Spinal cord (tissue), 10 donors: ENCODE results near the gene ST14. TPM values are rescaled to one million over a fixed set of nuclear protein-coding genes. Genes with fewer than 3 reads are reported as not detected.

Experiments
- DNase-seq, 6 donors: peaks; one replicate each; pipeline versions ENCODE4 v3.0.0 to v3.0.0-alpha.2; 2013 to 2015; ENCODE audit warnings: low spot score in 6 of 6, low read depth in 4 of 6
- H3K27ac ChIP-seq: one replicate; pipeline ENCODE4 v1.5.1; 2013; ENCODE audit warnings: low read depth, low read length, control low read depth
- H3K27me3 ChIP-seq: one replicate; pipeline ENCODE4 v1.6.1; 2013; ENCODE audit warnings: low read length; ENCODE audit not compliant: control insufficient read depth, insufficient read depth
- H3K36me3 ChIP-seq: one replicate; pipeline ENCODE4 v1.6.1; 2013; ENCODE audit warnings: low read length; ENCODE audit not compliant: control insufficient read depth, insufficient read depth
- H3K4me1 ChIP-seq: one replicate; pipeline ENCODE4 v1.6.1; 2013; ENCODE audit warnings: low read length; ENCODE audit not compliant: control insufficient read depth, insufficient read depth
- H3K4me3 ChIP-seq: one replicate; pipeline ENCODE4 v1.5.1; 2013; ENCODE audit warnings: low read depth, low read length, control low read depth
- H3K9me3 ChIP-seq: one replicate; pipeline ENCODE4 v1.6.1; 2013; ENCODE audit warnings: low read length; ENCODE audit not compliant: control insufficient read depth, insufficient read depth
- WGBS: methylation state at CpG from one replicate; pipeline ENCODE4 v1.1.5; 2013; ENCODE audit warnings: missing lambda C conversion rate; ENCODE audit not compliant: insufficient coverage; 5-methylcytosine and 5-hydroxymethylcytosine counted together
- polyA plus RNA-seq, 2 donors: library from polyadenylated mRNA; unstranded; fragments of 120-200 nt; gene quantifications; one replicate each; pipeline ENCODE4 v1.2.1, GENCODE V29; 2013; ENCODE audit not compliant: insufficient read length in 2 of 2
- total RNA-seq, 2 donors: library from RNA; depleted of rRNA in 1 of 2; stranded (reverse); fragments of 120-200 nt in 1 of 2; fragments of >200 nt in 1 of 2; gene quantifications; one replicate each; pipeline versions ENCODE4 v1.2.3 to v1.2.4, GENCODE V29; 2013 to 2014
- donor health status: healthy.

The ST14 gene
- total and polyA plus RNA-seq, 4 donors: 0.89 to 2.8 (median 1.3) TPM

- no peaks in the 10 kb centered on the region for H3K9me3 ChIP-seq
- no peak overlapping the region for H3K27ac ChIP-seq
- WGBS: 91% methylated on average over 21 of the region's 25 CpGs
- H3K4me3 ChIP-seq: no peak overlapping the region
- no peaks in the 10 kb centered on the region for H3K27me3 ChIP-seq
- no peaks in the 10 kb centered on the region for H3K4me1 ChIP-seq
- no peaks in the 10 kb centered on the region for H3K36me3 ChIP-seq
- no peak for DNase-seq
These were observed 43.5 kb downstream of the ST14 start for GRCh38 chr11:130202818-130203689.

GRCh38 chr11:130203766-130204702 lies 44.5 kb downstream of the ST14 start:
- H3K4me3 ChIP-seq: no peak overlapping the region
- H3K9me3 ChIP-seq: no peaks in the 10 kb centered on the region
- no peaks in the 10 kb centered on the region for H3K27me3 ChIP-seq
- H3K4me1 ChIP-seq: peaks cover 3% of the 10 kb centered on the region
- H3K27ac ChIP-seq: no peak overlapping the region
- 96% methylated on average over 22 of the region's 27 CpGs for WGBS
- DNase-seq: no peak
- H3K36me3 ChIP-seq: peaks cover 4% of the 10 kb centered on the region

DNA sequence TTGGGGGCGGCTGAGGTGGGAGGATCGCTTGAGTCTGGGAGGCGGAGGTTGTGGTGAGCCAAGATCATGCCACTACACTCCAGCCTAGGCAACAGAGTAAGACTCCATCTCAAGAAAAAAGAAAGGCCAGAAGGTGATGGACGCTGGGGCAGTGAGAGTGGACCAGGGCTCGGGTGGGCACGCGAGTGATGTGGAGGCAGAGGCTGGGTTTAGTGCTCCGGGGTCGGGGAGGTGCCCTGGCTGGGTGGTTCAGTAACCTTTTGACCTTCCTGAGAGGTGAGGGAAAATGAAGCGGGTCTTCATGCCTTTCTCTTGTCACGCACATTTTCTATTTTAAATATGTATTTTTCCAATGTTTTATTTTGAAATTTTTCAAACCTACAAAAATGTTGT lies 45.1 kb downstream of the ST14 start:
- WGBS: 95% methylated on average over 7 of the region's 11 CpGs
- Histone ChIP-seq H3K4me3 (no peak overlapping the region), H3K36me3 (peaks cover 4% of the 10 kb centered on the region), H3K27ac (no peak overlapping the region), H3K9me3 (no peaks in the 10 kb centered on the region), H3K4me1 (peaks cover 3% of the 10 kb centered on the region), H3K27me3 (no peaks in the 10 kb centered on the region)
- no peak for DNase-seq

DNA sequence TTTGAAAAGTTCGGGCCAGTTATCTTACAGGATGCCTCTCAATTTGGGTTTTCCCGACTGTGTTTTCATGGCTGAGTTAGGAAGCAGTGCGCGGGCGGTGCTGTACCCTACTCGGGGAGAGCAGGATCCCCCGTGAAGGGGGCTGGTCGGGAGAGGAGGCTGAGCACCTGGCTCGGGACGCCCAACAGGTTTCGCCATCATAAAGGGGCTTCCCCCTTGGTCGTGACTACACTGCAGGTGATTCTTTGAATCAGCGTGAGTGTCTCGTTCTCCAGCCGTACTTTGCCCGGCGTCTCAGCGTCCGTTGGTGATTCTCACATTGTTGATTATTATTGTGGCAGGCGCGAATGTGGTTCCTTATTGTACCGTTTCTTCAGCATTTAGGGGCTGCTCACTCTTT lies 46.6 kb downstream of the ST14 start:
- 87% methylated on average over 17 of the region's 22 CpGs for WGBS
- DNase-seq: no peak
- Histone ChIP-seq H3K9me3 (no peaks in the 10 kb centered on the region), H3K27ac (no peak overlapping the region), H3K27me3 (no peaks in the 10 kb centered on the region), H3K4me3 (no peak overlapping the region), H3K36me3 (peaks cover 4% of the 10 kb centered on the region), H3K4me1 (peaks cover 3% of the 10 kb centered on the region)

DNA sequence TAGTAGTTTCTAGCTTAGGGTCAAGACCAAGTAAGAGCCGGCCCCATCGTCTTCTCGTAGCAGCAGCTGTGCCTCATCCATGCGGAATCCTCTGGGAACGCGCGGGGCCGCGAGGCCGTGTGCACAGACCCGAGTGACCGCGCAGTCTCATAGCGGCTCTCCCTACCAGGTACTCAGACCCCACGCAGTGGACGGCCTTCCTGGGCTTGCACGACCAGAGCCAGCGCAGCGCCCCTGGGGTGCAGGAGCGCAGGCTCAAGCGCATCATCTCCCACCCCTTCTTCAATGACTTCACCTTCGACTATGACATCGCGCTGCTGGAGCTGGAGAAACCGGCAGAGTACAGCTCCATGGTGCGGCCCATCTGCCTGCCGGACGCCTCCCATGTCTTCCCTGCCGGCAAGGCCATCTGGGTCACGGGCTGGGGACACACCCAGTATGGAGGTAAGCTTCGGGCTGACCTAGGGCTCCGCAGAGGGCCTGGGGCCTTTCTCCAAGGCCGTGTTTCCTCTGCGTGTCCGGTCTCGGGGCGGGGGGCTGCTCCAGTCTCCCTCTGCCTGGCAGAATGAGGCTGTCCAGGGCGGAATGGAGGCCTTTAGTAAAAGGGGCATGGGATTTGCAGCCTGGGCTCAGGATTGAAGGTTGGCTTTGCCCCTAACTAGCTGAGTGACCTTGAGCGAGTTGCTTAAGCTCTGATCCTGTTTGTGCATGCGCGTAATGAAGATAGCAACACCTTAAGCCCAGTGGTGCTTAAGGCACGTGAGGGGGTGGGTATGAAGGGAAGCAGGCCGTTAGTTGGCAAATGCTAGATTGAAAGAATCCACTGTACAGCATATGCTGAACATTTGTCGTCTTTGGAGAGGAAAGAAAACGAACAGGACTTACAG lies 48.9 kb downstream of the ST14 start:
- Histone ChIP-seq H3K27ac (no peak overlapping the region), H3K4me1 (peaks cover 15% of the 10 kb centered on the region), H3K4me3 (no peak overlapping the region), H3K27me3 (no peaks in the 10 kb centered on the region), H3K9me3 (no peaks in the 10 kb centered on the region), H3K36me3 (peaks cover 4% of the 10 kb centered on the region)
- WGBS: 92% methylated on average over 44 of the region's 45 CpGs
- DNase-seq: no peak

GRCh38 chr11:130209128-130209932 lies 49.7 kb downstream of the ST14 start:
- Histone ChIP-seq H3K4me3 (no peak overlapping the region), H3K36me3 (peaks cover 4% of the 10 kb centered on the region), H3K27me3 (no peaks in the 10 kb centered on the region), H3K4me1 (peaks cover 18% of the 10 kb centered on the region), H3K27ac (no peak overlapping the region), H3K9me3 (no peaks in the 10 kb centered on the region)
- 89% methylated on average over 49 of the region's 53 CpGs for WGBS
- peak in 2 of 6 donors; percentile 17 to 44 for DNase-seq

- peaks cover 18% of the 10 kb centered on the region for H3K4me1 ChIP-seq
- no peak for DNase-seq
- peaks cover 4% of the 10 kb centered on the region for H3K36me3 ChIP-seq
- H3K27me3 ChIP-seq: no peaks in the 10 kb centered on the region
- no peak overlapping the region for H3K27ac ChIP-seq
- 88% methylated on average over 21 of the region's 23 CpGs for WGBS
- no peaks in the 10 kb centered on the region for H3K9me3 ChIP-seq
- H3K4me3 ChIP-seq: no peak overlapping the region
These were observed 50.6 kb downstream of the ST14 start for GRCh38 chr11:130209954-130210854.

- Histone ChIP-seq H3K27me3 (no peaks in the 10 kb centered on the region), H3K9me3 (no peaks in the 10 kb centered on the region), H3K4me1 (peaks cover 18% of the 10 kb centered on the region), H3K4me3 (no peak overlapping the region), H3K36me3 (peaks cover 4% of the 10 kb centered on the region), H3K27ac (no peak overlapping the region)
- DNase-seq: no peak
- WGBS: 100% methylated on average over 3 of the region's 3 CpGs
These were observed 51.6 kb downstream of the ST14 start for GRCh38 chr11:130211144-130211543.
